Neural progenitor cell (in vitro differentiated cells): ENCODE data around the gene CUEDC1. TPM values are rescaled to one million over a fixed set of nuclear protein-coding genes. Genes with fewer than 3 reads are reported as not detected.

Source experiments
- DNase-seq: peaks from one replicate; pipeline ENCODE4 v3.0.0-alpha.2; 2016; ENCODE audit warnings: low spot score
- H2AFZ ChIP-seq: fragments of 200-600 bp; sonication (generic); replicated peaks from 2 replicates; pipeline ENCODE4 v1.6.1; 2016; ENCODE audit warnings: antibody characterized with exemption
- H3F3A ChIP-seq: fragments of 200-600 bp; sonication (generic); 2 replicates; pipeline ENCODE4 v1.6.1; 2016; ENCODE audit warnings: antibody characterized with exemption, low read depth
- H3K27ac ChIP-seq: fragments of 200-600 bp; sonication (generic); 2 replicates; pipeline ENCODE4 v1.5.1; 2016; ENCODE audit warnings: mild to moderate bottlenecking
- H3K27me3 ChIP-seq: fragments of 200-600 bp; sonication (generic); 2 replicates; pipeline ENCODE4 v1.6.1; 2016; ENCODE audit warnings: mild to moderate bottlenecking, moderate library complexity
- H3K36me3 ChIP-seq: fragments of 200-600 bp; sonication (generic); 2 replicates; pipeline ENCODE4 v1.5.1; 2016
- H3K4me1 ChIP-seq: fragments of 200-600 bp; sonication (generic); 2 replicates; pipeline ENCODE4 v1.6.1; 2016; ENCODE audit warnings: mixed run types
- H3K4me2 ChIP-seq: fragments of 200-600 bp; sonication (generic); 2 replicates; pipeline ENCODE4 v1.6.1; 2016
- H3K4me3 ChIP-seq: fragments of 200-600 bp; sonication (generic); 2 replicates; pipeline ENCODE4 v1.5.1; 2016
- H3K79me2 ChIP-seq: fragments of 200-600 bp; sonication (generic); 2 replicates; pipeline ENCODE4 v1.6.1; 2016; ENCODE audit warnings: low read depth
- H3K9ac ChIP-seq: fragments of 200-600 bp; sonication (generic); 2 replicates; pipeline ENCODE4 v1.6.1; 2016
- H3K9me3 ChIP-seq: fragments of 200-600 bp; sonication (generic); 2 replicates; pipeline ENCODE4 v1.5.1; 2016; ENCODE audit warnings: low read depth
- H4K20me1 ChIP-seq: fragments of 200-600 bp; sonication (generic); 2 replicates; pipeline ENCODE4 v1.6.1; 2016; ENCODE audit warnings: low read depth
- H3K27ac Mint-ChIP-seq: 3 replicates; pipeline ENCODE4 v1.8.0; 2021; ENCODE audit warnings: mixed read lengths
- H3K27me3 Mint-ChIP-seq: 2 replicates; pipeline ENCODE4 v1.8.0; 2022; ENCODE audit warnings: low read depth, mild to moderate bottlenecking, inconsistent platforms, moderate library complexity, mixed read lengths; ENCODE audit not compliant: insufficient read depth
- H3K36me3 Mint-ChIP-seq: 3 replicates; pipeline ENCODE4 v1.8.0; 2021; ENCODE audit warnings: mixed read lengths
- H3K4me1 Mint-ChIP-seq: 3 replicates; pipeline ENCODE4 v1.8.0; 2021; ENCODE audit warnings: mixed read lengths
- H3K4me3 Mint-ChIP-seq: 3 replicates; pipeline ENCODE4 v1.8.0; 2021; ENCODE audit warnings: mild to moderate bottlenecking, moderate library complexity, mixed read lengths
- H3K9me3 Mint-ChIP-seq: 3 replicates; pipeline ENCODE4 v1.8.0; 2020; ENCODE audit warnings: mixed read lengths
- EZH2 ChIP-seq: fragments of 200-600 bp; sonication (generic); IDR thresholded peaks from 2 replicates; pipeline ENCODE4 v1.6.1; 2017; ENCODE audit warnings: antibody characterized with exemption, mild to moderate bottlenecking, moderate library complexity
- EZH2phosphoT487 ChIP-seq: fragments of 200-600 bp; sonication (generic); IDR thresholded peaks from 2 replicates; pipeline ENCODE4 v1.6.1; 2017; ENCODE audit warnings: antibody characterized with exemption
- total RNA-seq: library from RNA; depleted of rRNA; stranded (reverse); fragments of >200 nt; gene quantifications from 2 replicates; pipeline ENCODE4 v1.2.3, GENCODE V29; 2015; ENCODE audit warnings: low replicate concordance
- TF ChIP-seq, protein P1 (sequence below): fragments of 200-600 bp; sonication (generic); IDR thresholded peaks from 2 replicates; pipeline ENCODE4 v1.5.1; 2017; ENCODE audit warnings: antibody characterized with exemption, mild to moderate bottlenecking

Gene CUEDC1
- total RNA-seq, 1 donor from 2014 or later = 8.8 TPM

DNA sequence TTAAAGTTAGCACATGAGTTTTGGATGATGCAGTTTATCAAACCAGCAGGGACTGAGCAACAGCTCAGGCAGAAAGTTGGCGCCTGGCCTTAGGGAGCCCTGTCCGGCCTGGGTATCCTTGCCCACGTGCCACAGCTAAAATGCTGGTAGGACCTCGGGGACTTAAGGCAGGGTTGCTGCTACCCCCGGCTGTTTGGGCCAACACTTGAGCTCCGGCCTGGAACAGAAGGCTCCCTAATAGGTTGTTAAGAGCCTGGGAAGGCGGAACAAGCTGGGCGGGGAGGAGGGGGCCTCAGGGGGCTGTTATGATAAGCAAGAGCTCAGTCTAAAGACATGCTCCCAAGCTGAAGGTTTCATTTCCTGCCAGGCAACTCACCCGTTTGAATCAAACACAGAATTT lies 39.7 kb downstream of the CUEDC1 start:
- peak overlapping the region; percentile 81 for H3K4me3 Mint-ChIP-seq
- H3K36me3 Mint-ChIP-seq = peaks cover 2% of the 10 kb centered on the region
- DNase-seq = peak; percentile 42
- H3K9me3 Mint-ChIP-seq = no peaks in the 10 kb centered on the region
- Histone ChIP-seq H3K9me3 (no peaks in the 10 kb centered on the region), H3K36me3 (no peaks in the 10 kb centered on the region), H3F3A (peaks cover 86% of the 10 kb centered on the region), H3K4me1 (peaks cover 100% of the 10 kb centered on the region), H3K4me3 (peak overlapping the region; percentile 19), H3K4me2 (peak overlapping the region; percentile 67), H3K27me3 (no peaks in the 10 kb centered on the region), H3K9ac (no peak overlapping the region), H3K79me2 (peaks cover 11% of the 10 kb centered on the region), H3K27ac (peak overlapping the region; percentile 91), H2AFZ (no peak overlapping the region), H4K20me1 (no peaks in the 10 kb centered on the region)
- peaks cover 92% of the 10 kb centered on the region for H3K4me1 Mint-ChIP-seq
- H3K27ac Mint-ChIP-seq = peak overlapping the region; percentile 100
- peaks cover 16% of the 10 kb centered on the region for H3K27me3 Mint-ChIP-seq
- TF ChIP-seq EZH2phosphoT487 = no peak
- TF ChIP-seq EZH2 = no peak
- TF ChIP-seq, protein P1, sequence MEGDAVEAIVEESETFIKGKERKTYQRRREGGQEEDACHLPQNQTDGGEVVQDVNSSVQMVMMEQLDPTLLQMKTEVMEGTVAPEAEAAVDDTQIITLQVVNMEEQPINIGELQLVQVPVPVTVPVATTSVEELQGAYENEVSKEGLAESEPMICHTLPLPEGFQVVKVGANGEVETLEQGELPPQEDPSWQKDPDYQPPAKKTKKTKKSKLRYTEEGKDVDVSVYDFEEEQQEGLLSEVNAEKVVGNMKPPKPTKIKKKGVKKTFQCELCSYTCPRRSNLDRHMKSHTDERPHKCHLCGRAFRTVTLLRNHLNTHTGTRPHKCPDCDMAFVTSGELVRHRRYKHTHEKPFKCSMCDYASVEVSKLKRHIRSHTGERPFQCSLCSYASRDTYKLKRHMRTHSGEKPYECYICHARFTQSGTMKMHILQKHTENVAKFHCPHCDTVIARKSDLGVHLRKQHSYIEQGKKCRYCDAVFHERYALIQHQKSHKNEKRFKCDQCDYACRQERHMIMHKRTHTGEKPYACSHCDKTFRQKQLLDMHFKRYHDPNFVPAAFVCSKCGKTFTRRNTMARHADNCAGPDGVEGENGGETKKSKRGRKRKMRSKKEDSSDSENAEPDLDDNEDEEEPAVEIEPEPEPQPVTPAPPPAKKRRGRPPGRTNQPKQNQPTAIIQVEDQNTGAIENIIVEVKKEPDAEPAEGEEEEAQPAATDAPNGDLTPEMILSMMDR = no peak

DNA sequence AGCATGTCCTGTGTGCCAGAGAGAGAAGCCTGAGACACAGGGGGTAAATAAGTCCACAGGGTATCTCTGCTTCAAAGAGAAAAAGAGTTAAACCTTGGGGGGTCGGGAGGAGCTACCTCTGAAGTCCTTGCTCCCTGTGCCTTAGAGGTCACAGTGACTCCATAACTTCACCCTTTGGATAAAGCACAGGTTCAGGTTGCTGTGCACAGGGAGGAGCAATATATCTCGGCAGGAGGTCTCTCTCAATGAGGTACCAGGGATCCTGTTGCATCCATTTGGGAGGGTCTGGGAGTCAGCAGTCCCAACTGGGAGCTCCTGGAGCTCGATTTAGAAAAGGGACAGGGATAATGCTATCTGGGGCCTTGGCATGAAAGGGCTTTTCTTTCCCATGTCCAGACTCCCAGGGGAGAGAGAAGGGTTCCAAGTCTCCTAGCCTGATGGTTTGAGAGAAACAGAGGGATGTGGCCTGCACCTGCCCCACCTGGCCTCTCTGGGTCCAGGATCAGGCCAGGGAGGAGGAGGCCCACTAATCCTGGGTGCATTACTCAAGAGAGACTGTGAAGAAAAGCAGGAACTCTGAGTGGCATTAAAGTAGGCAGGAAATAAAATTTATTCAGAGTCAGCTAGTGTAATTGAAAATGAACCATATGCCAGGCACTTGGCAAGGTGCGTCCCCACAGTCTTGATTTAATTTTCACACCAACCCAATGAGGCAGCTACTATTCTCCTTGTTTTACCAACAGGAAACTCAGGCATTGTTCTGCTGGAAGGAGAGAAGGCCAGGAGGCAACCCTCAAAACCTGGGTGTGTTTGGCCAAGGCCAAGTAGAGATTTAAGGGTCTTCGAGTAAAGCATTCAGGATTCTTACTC lies 40.7 kb downstream of the CUEDC1 start:
- Mint-ChIP-seq H3K36me3 (peaks cover 3% of the 10 kb centered on the region), H3K27me3 (peaks cover 16% of the 10 kb centered on the region), H3K9me3 (no peaks in the 10 kb centered on the region), H3K4me1 (peaks cover 92% of the 10 kb centered on the region), H3K4me3 (peak overlapping the region; percentile 81), H3K27ac (peak overlapping the region; percentile 100)
- DNase-seq = no peak
- TF ChIP-seq EZH2 (no peak), EZH2phosphoT487 (no peak)
- TF ChIP-seq, protein P1 = no peak
- Histone ChIP-seq H3K27ac (no peak overlapping the region), H3K4me1 (peaks cover 93% of the 10 kb centered on the region), H2AFZ (no peak overlapping the region), H3K36me3 (no peaks in the 10 kb centered on the region), H3K9me3 (no peaks in the 10 kb centered on the region), H3K79me2 (peaks cover 11% of the 10 kb centered on the region), H3K4me2 (peak overlapping the region; percentile 67), H3K9ac (no peak overlapping the region), H4K20me1 (no peaks in the 10 kb centered on the region), H3K27me3 (no peaks in the 10 kb centered on the region), H3F3A (peaks cover 76% of the 10 kb centered on the region), H3K4me3 (no peak overlapping the region)

DNA sequence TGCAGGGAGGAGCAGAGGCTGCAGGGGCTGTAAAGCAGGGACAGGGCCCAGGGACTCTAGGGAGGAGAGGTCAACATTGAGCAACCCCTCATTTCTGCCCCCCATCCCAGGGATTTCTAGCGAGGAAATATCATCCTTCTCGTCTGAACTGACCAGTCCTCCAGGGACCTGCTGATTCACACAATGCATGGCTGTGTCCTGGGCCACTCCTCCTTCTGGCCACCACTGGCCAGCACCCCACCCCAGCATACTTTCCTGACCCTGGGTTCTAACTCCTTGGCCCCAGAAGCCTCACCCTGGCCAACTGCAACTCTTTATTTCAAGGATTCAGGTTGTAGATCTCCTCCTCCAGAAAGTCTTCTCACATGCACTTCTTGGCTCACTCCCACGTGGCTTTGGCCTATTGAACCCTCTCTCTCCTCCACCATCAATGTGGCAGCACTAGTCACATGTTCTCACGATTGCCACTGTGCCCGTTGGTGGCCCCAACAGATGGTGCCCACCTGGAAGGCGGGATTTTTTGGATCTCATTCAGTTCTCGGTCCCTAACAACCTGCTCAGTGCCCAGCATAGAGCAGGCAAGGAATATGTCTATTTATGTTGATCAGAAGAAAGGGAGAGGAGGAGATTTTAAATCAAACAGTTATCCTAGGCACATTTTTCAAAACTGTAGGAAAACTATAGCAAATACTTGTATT lies 41.5 kb downstream of the CUEDC1 start:
- H3K27ac ChIP-seq = no peak overlapping the region
- H2AFZ ChIP-seq = no peak overlapping the region
- DNase-seq = no peak
- H3K9me3 Mint-ChIP-seq = no peaks in the 10 kb centered on the region
- H3K4me1 ChIP-seq = peaks cover 85% of the 10 kb centered on the region
- peaks cover 3% of the 10 kb centered on the region for H3K36me3 Mint-ChIP-seq
- H3K4me3 Mint-ChIP-seq = peak overlapping the region; percentile 51
- H3K27ac Mint-ChIP-seq = peak overlapping the region; percentile 100
- H3K4me2 ChIP-seq = peak overlapping the region; percentile 45
- H3K4me3 ChIP-seq = no peak overlapping the region
- H3K9ac ChIP-seq = no peak overlapping the region
- no peaks in the 10 kb centered on the region for H4K20me1 ChIP-seq
- H3K36me3 ChIP-seq = no peaks in the 10 kb centered on the region
- H3K79me2 ChIP-seq = peaks cover 11% of the 10 kb centered on the region
- peaks cover 73% of the 10 kb centered on the region for H3F3A ChIP-seq
- H3K27me3 ChIP-seq = no peaks in the 10 kb centered on the region
- TF ChIP-seq EZH2phosphoT487 (no peak), EZH2 (no peak)
- TF ChIP-seq, protein P1 = no peak
- no peaks in the 10 kb centered on the region for H3K9me3 ChIP-seq
- H3K27me3 Mint-ChIP-seq = peaks cover 16% of the 10 kb centered on the region
- peaks cover 91% of the 10 kb centered on the region for H3K4me1 Mint-ChIP-seq
